22Rv1 (cell line): Measurements from ENCODE around the gene ORM1.

ENCODE experiments used
- H3K27ac ChIP-seq: fragments of 450-650 bp; 2 replicates; pipeline ENCODE4 v1.5.1; 2017
- CTCF ChIP-seq: fragments of 450-650 bp; IDR thresholded peaks from 2 replicates; pipeline ENCODE4 v1.5.1; 2017; ENCODE audit warnings: mild to moderate bottlenecking
- ZFX ChIP-seq: fragments of 450-650 bp; IDR thresholded peaks from 2 replicates; pipeline ENCODE4 v1.6.1; 2017; ENCODE audit warnings: antibody characterized with exemption, borderline replicate concordance

The ORM1 gene

GRCh38 chr9:114342755-114343440, 20.0 kb downstream of the ORM1 start:
- TF ChIP-seq ZFX = no peak
- no peak for TF ChIP-seq CTCF
- H3K27ac ChIP-seq = no peak overlapping the region

- TF ChIP-seq CTCF (no peak), ZFX (no peak)
- no peak overlapping the region for H3K27ac ChIP-seq
Measured at GRCh38 chr9:114343471-114344187, 20.7 kb downstream of the ORM1 start.

GRCh38 chr9:114344188-114344566, 21.3 kb downstream of the ORM1 start:
- TF ChIP-seq ZFX (no peak), CTCF (no peak)
- H3K27ac ChIP-seq = no peak overlapping the region

GRCh38 chr9:114344692-114345091, 21.8 kb downstream of the ORM1 start:
- no peak overlapping the region for H3K27ac ChIP-seq
- TF ChIP-seq CTCF (no peak), ZFX (no peak)

- H3K27ac ChIP-seq = no peak overlapping the region
- TF ChIP-seq CTCF (no peak), ZFX (no peak)
Measured at GRCh38 chr9:114345493-114346065, 22.7 kb downstream of the ORM1 start.

GRCh38 chr9:114346146-114346545, 23.2 kb downstream of the ORM1 start:
- no peak overlapping the region for H3K27ac ChIP-seq
- TF ChIP-seq CTCF (no peak), ZFX (no peak)

GRCh38 chr9:114347675-114348074, 24.8 kb downstream of the ORM1 start:
- H3K27ac ChIP-seq = no peak overlapping the region
- TF ChIP-seq ZFX (no peak), CTCF (no peak)
